Endothelial cell (in vitro differentiated cells): ENCODE measurements around the gene PRR11. TPM values are rescaled to one million over a fixed set of nuclear protein-coding genes. Genes with fewer than 3 reads are reported as not detected.

Source experiments
- DNase-seq: peaks from one replicate; pipeline ENCODE4 v3.0.0; 2021; ENCODE audit warnings: low spot score
- H3K27ac Mint-ChIP-seq: one replicate; pipeline ENCODE4 v1.8.0; 2021; ENCODE audit warnings: mixed read lengths, inconsistent platforms; ENCODE audit not compliant: unreplicated experiment
- H3K27me3 Mint-ChIP-seq: one replicate; pipeline ENCODE4 v1.8.0; 2021; ENCODE audit warnings: mild to moderate bottlenecking, moderate library complexity, mixed read lengths, inconsistent platforms; ENCODE audit not compliant: unreplicated experiment
- H3K36me3 Mint-ChIP-seq: one replicate; pipeline ENCODE4 v1.8.0; 2021; ENCODE audit warnings: mild to moderate bottlenecking, low read depth, mixed read lengths, inconsistent platforms; ENCODE audit not compliant: unreplicated experiment
- H3K4me1 Mint-ChIP-seq: one replicate; pipeline ENCODE4 v1.8.0; 2021; ENCODE audit warnings: mild to moderate bottlenecking, mixed read lengths, inconsistent platforms; ENCODE audit not compliant: unreplicated experiment
- H3K4me3 Mint-ChIP-seq: one replicate; pipeline ENCODE4 v1.8.0; 2021; ENCODE audit warnings: mild to moderate bottlenecking, mixed read lengths, inconsistent platforms; ENCODE audit not compliant: unreplicated experiment
- H3K9me3 Mint-ChIP-seq: one replicate; pipeline ENCODE4 v1.8.0; 2021; ENCODE audit warnings: mixed read lengths, inconsistent platforms; ENCODE audit not compliant: unreplicated experiment
- CTCF ChIP-seq: fragments of 200-600 bp; sonication (generic); IDR thresholded peaks from one replicate; pipeline ENCODE4 v1.5.0; 2021; ENCODE audit warnings: antibody characterized with exemption; ENCODE audit not compliant: unreplicated experiment
- total RNA-seq: library from RNA; stranded (reverse); fragmentation: NEBNext Ultra II Directional; extraction: Animal tissue kit (Norgen Biotek cat#: 25700); gene quantifications from one replicate; pipeline ENCODE4 v1.2.1, GENCODE V29; 2021; ENCODE audit not compliant: unreplicated experiment

The PRR11 gene
- total RNA-seq, 1 donor from 2014 or later = 16.0 TPM

GRCh38 chr17:59108400-59109102, 47.0 kb upstream of the PRR11 start:
- Mint-ChIP-seq H3K9me3 (no peaks in the 10 kb centered on the region), H3K36me3 (peaks cover 4% of the 10 kb centered on the region), H3K27ac (no peak overlapping the region), H3K4me3 (no peak overlapping the region), H3K4me1 (peaks cover 4% of the 10 kb centered on the region), H3K27me3 (no peaks in the 10 kb centered on the region)
- no peak for DNase-seq
- no peak for TF ChIP-seq CTCF

GRCh38 chr17:59110973-59111372, 44.6 kb upstream of the PRR11 start:
- H3K4me3 Mint-ChIP-seq = no peak overlapping the region
- no peaks in the 10 kb centered on the region for H3K9me3 Mint-ChIP-seq
- no peaks in the 10 kb centered on the region for H3K27me3 Mint-ChIP-seq
- peaks cover 4% of the 10 kb centered on the region for H3K4me1 Mint-ChIP-seq
- DNase-seq = no peak
- no peak for TF ChIP-seq CTCF
- H3K27ac Mint-ChIP-seq = no peak overlapping the region
- H3K36me3 Mint-ChIP-seq = peaks cover under 1% of the 10 kb centered on the region

GRCh38 chr17:59111539-59111938, 44.0 kb upstream of the PRR11 start:
- DNase-seq = no peak
- Mint-ChIP-seq H3K36me3 (no peaks in the 10 kb centered on the region), H3K27ac (no peak overlapping the region), H3K4me3 (no peak overlapping the region), H3K4me1 (peaks cover 3% of the 10 kb centered on the region), H3K27me3 (no peaks in the 10 kb centered on the region), H3K9me3 (no peaks in the 10 kb centered on the region)
- no peak for TF ChIP-seq CTCF

GRCh38 chr17:59115474-59115873, 40.1 kb upstream of the PRR11 start:
- no peaks in the 10 kb centered on the region for H3K27me3 Mint-ChIP-seq
- no peak for TF ChIP-seq CTCF
- peak overlapping the region; percentile 91 for H3K27ac Mint-ChIP-seq
- no peaks in the 10 kb centered on the region for H3K9me3 Mint-ChIP-seq
- H3K4me1 Mint-ChIP-seq = peaks cover 3% of the 10 kb centered on the region
- no peak for DNase-seq
- no peaks in the 10 kb centered on the region for H3K36me3 Mint-ChIP-seq
- H3K4me3 Mint-ChIP-seq = peak overlapping the region; percentile 42

- H3K36me3 Mint-ChIP-seq = peaks cover 6% of the 10 kb centered on the region
- no peaks in the 10 kb centered on the region for H3K9me3 Mint-ChIP-seq
Observed at GRCh38 chr17:59121901-59122480, 33.6 kb upstream of the PRR11 start.

More at GRCh38 chr17:59121901-59122480, 33.6 kb upstream of the PRR11 start:
- DNase-seq = no peak
- no peak overlapping the region for H3K27ac Mint-ChIP-seq
- no peaks in the 10 kb centered on the region for H3K4me1 Mint-ChIP-seq
- TF ChIP-seq CTCF = no peak
- H3K4me3 Mint-ChIP-seq = no peak overlapping the region
- peaks cover 3% of the 10 kb centered on the region for H3K27me3 Mint-ChIP-seq
